ENCODE measurements around the gene SFTPA2.
"Not testable (repeated sequence)": the region's sequence is repeated elsewhere in the genome, so short reads cannot be mapped to it uniquely, and the experiment has no call there.

The SFTPA2 gene

DNA sequence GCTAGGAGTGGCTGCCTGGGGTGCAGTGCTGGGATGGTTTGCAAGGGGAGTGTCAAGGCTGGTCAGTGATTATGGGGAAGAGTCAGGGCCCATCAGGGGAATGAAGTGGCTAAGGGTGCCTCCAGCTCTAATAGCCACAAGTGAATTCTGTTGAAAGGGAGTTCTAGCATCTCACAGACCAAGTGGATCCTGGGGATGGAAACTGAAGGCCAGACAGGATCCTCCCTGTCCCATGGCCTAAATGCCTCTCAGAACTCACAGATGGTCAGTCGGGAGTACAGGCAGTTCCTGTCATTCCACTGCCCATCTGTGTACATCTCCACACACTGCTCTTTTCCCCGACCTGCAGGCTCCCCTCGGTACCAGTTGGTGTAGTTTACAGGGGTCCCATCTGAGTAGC is 3.2 kb downstream of the SFTPA2 start:
- DNase-seq (ENCODE audit: low read depth): not testable (repeated sequence)

GRCh38 chr10:79555354-79556309 is 4.6 kb downstream of the SFTPA2 start:
- DNase-seq (ENCODE audit: low read depth): no peak

DNA sequence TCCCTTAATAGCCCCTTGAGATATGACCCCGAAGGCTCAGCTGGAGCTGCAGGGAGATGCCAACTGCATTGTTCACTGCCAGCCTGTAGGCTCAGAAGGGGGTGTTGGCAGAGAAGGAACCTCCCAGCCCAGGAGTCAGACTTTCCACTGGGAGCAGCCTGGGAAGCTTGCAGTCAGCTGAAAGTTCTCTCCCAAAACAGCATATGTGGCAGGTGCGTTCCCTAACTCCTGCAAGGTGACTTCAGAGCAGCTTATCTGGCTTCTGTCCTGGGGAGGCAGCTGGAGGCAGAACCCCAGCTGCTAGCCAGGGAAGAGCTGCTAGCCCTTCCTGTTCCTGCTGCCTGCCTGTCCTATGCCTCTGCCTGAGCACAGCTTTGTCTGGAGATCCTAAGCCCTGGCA is 8.1 kb downstream of the SFTPA2 start:
- DNase-seq (ENCODE audit: low read depth): no peak

GRCh38 chr10:79547973-79548372 is 12.2 kb downstream of the SFTPA2 start:
- no peak for DNase-seq (ENCODE audit: low read depth)

DNA sequence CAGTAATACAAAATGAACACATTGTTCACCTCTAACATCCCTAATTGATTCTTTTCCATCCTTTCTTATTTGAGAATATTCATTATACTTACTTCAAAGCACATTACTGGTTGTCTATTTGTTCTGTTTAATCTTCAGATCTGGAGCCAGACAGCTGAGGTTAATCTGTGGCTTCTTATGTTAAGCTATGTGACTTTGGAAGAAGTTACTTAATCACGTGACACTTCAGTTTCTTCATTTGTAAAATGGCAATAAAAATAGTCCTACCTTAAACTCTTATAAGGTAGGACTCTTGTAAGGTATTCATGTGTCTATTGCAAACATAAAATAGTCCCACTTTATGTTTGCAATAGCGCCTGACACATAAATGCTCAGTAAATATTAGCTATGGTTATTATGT is 13.1 kb downstream of the SFTPA2 start:
- DNase-seq (ENCODE audit: low read depth): not testable (repeated sequence)

DNA sequence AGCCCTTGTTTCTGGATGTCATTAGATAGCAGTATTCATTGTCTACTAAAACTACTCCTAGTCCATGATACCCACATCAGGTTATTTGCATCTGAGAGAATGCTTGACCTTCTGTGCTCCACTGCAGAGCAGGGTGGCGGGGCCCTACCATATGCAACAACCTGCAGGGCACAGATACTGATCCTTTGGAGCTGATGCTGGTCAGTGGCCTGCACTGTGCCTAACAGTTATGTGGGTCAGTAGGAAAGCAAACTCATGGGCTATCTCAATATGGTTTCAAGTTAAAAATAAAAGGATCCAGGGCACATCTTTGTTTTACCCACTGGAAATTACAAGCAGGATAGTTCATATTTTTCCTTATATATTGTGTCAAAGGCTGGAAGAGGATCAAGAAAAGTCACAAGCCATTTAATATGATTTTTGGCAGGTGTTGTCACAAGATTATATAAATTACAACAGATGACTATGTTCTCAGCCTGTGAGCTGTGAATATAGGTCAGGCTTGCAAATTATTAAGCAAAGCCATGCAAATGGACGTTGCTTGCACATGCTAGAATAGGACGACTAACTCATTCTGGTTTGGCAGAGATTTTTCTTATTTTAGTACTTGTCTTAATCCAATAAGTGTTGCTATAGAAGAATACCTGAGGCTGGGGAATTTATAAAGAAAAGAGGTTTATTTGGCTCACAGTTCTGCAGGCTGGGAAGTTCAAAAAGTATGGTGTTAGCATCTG is 15.1 kb downstream of the SFTPA2 start:
- not testable (repeated sequence) for DNase-seq (ENCODE audit: low read depth)

DNA sequence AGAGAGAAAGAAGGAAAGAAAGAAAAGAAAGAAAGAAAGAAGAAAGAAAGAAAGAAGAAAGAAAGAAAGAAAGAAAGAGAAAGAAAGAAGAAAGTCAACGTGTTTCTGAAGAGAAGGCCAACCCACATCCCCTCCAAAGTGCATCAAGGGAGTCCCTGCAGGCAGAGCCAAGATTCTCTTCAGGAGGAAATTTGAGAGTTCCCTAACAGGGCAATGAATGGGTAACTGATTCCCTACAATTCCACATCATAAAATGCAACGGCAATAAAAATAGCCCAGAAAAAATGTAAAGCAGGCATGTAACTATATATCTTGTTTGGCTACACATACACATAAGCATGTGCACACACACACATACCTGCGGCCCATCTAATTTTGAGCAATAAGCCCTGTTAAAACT is 15.8 kb downstream of the SFTPA2 start:
- not testable (repeated sequence) for DNase-seq (ENCODE audit: low read depth)

- DNase-seq (ENCODE audit: low read depth): no peak
Observed at GRCh38 chr10:79542626-79543025, 17.6 kb downstream of the SFTPA2 start.

GRCh38 chr10:79540930-79541329 is 19.3 kb downstream of the SFTPA2 start:
- DNase-seq (ENCODE audit: low read depth): not testable (repeated sequence)

DNA sequence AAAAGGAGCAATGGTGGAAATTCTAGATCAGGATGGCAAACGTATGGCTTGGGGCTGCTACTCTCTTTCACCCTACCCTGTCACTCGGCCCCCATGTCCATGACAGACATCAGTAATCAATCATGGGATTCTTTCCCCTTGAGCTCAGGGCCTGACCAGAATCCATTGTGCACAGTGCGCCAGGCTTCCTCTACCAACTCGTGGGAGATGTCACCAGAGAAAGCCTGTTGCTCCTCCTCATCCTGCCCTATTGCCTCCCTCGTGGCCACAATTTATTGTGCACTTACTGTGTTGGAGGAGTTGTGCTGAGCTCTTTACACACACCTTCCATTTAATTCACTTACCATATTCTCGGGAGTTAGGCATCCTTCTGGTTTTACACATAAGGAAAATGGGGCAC is 21.9 kb downstream of the SFTPA2 start:
- DNase-seq (ENCODE audit: low read depth): not testable (repeated sequence)

- DNase-seq (ENCODE audit: low read depth): not testable (repeated sequence)
Observed at GRCh38 chr10:79533903-79534175, 26.4 kb downstream of the SFTPA2 start.

DNA sequence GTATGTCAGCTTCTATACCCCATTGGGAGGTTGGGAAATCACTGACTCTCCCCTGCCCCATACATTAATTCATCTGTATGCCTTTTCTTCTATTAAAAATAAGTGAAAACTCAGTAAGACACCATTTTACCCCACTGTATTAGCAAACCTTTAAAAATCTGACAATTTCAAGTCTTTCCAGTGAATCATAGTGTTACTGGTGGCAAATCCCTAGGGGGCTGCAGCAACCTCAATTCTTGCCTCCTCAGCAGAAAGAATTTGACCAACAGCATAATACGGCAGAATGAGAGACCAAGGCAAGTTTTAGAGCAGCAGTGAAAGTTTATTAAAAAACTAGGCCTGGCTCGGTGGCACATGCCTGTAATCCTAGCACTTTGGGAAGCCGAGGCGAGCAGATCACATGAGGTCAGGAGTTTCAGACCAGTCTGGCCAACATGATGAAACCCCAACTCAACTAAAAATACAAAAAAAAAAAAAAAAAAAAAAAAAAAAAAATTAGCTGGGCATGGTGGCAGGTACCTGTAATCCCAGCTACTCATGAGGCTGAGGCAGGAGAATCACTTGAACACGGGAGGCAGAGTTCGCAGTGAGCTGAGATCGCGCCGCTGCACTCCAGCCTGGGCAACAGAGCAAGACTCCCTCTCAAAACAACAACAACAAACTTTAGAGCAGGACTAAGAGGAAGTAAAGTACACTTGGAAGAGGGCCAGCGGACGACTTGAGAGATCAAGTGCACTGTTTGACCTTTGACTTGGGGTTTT is 26.9 kb downstream of the SFTPA2 start:
- DNase-seq (ENCODE audit: low read depth): not testable (repeated sequence)

DNA sequence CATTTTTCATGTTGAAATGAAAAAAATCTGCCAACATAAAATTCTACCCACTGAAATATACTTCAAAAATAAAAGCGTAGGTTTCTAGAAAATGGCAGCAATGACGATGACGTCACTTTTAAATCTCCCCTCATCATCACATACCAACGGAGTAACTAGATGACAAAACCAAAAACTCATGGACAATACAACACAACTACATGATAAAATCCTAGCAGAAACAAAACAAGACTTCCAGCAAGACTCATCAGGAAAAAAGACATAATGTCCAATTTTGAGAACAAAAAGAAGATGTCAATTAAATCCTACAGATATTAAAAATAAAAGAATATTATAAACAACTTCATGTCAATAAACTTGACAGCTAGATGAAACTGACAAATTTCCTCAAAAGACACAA is 31.9 kb downstream of the SFTPA2 start:
- DNase-seq (ENCODE audit: low read depth): not testable (repeated sequence)

DNA sequence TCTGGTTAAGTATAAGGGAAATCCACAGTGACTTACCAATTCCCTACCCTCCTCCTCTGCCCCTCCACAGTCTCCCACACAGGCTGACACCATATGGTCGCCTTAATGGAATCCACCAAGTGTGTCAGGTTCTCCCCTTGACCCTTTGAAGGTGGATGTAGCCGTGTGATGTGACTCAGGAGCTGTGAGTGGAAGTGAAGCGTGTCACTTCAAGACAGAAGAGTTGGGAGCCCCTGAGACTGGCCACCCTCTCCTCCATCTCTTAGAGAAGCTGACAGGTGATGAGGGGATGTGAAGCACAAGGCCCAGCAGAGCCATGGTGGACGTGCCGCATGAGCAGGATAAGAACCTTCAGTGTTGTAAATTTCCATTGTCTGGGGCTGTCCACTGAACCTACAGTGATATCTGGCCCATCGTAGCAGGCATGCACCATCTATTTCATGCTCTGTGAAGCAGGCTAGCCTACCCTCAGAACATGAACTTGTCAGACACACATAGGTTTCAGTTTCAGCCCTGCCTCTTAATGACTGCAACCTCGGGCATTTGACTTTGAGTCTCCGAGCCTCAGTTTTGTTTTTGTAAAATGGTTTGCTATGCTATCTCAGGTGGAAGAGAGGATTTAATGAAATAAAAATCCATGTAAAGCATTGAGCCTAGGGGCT is 35.0 kb downstream of the SFTPA2 start:
- DNase-seq (ENCODE audit: low read depth): not testable (repeated sequence)

DNA sequence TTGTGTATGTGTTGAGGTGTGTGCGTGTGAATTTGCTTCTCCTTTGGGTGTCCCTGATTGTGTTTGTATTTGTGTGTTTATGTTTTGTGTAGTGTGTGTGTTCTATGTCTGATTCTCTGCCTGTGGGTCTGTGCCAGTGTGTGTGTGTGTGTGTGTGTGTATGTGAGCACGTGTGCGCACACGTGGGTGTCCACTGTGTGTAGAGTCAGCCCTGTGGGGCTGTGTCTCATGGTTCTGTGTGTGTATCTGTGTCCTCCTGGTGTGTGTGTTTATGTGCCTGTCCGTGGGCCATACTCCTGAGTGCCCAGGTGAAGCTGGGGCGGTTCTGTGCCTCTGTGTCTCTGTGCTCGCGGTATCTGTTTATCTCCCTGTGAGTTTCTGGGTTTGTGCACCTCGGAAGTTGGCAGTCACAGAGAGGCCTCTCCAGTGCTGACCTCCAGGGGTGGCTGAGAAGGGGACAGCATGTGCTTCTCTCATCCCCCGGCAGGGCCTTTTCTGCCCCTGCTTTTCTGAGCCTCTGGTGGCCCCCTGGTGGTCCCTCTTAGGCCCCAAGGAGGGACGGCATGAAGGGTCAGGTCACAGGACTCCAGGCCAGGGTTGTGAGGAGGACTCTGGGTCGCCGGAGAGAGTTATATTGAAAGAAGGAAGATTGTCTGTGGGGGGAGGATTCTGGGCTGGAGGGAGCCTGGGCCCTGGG is 36.9 kb downstream of the SFTPA2 start:
- not testable (repeated sequence) for DNase-seq (ENCODE audit: low read depth)

GRCh38 chr10:79522464-79522863 is 37.7 kb downstream of the SFTPA2 start:
- DNase-seq (ENCODE audit: low read depth): not testable (repeated sequence)

GRCh38 chr10:79521751-79522150 is 38.5 kb downstream of the SFTPA2 start:
- DNase-seq (ENCODE audit: low read depth): not testable (repeated sequence)

- DNase-seq (ENCODE audit: low read depth): not testable (repeated sequence)
Observed at GRCh38 chr10:79517567-79517966, 42.6 kb downstream of the SFTPA2 start.

GRCh38 chr10:79516532-79517205 is 43.5 kb downstream of the SFTPA2 start:
- not testable (repeated sequence) for DNase-seq (ENCODE audit: low read depth)

DNA sequence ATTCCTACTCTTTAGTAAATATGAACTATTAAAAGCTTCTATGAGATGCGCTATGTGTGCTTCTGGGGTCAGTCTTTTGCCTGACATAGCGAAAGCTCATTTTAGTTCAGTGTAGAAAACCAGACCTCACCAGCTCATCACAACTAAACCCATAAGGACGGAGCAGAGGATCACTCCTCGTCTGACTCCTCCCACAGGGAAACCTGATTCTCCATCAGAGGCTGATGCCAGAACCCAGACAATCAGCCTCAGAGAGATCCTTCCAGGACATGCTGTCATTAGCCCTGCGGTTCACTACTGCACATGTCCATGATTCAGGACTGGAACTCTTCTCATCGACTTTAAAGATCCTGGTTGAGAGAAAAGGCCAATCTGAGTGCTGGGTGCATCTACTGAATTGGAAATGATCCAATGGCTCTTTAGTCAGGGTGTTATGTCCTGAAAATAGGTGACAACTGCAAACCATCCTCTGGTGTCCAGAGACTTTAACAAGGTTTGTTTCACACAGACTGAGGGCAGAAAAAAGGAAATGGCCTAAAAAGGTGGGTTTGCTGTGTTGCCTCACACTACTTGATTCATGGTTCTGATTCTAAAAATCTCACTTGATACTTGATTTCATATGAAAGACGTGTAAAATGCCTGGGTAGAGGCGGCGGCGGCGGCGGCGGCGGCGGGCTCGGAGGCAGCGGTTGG is 48.2 kb downstream of the SFTPA2 start, which contains the start of gene EIF5AL1:
Gene EIF5AL1, plus strand, starts transcription at position 643 of the 693 bp plus-strand sequence. CDS start 117 bp downstream, outside the sequence.
- DNase-seq (ENCODE audit: low read depth): not testable (repeated sequence)

All from T-helper 22 cell (primary cell).